GM12873 (cell line): Measurements from ENCODE around the gene TMEM184A.

Experiments used
- CTCF ChIP-seq: IDR thresholded peaks from 2 replicates; pipeline ENCODE4 v1.5.1; 2012; ENCODE audit warnings: low read depth, mild to moderate bottlenecking, moderate library complexity, low read length, control low read depth; ENCODE audit not compliant: insufficient read depth; ENCODE audit errors: missing control alignments

The TMEM184A gene

DNA sequence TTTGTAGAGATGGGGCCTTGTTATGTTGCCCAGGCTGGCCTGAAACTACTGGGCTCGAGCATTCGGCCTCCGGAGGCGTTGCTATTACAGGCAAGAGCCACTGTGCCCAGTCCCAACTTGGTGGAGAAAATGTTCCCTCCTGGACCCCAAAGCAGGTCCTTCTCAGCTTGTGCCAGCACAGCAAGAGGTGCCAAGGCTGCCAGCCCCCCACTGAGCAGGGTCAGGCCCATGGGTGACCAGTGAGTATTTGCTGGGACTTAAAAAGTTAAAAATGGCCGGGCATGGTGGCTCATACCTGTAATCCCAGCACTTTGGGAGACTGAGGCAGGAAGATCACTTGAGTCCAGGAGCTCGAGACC lies 20.9 kb downstream of the TMEM184A start:
- TF ChIP-seq CTCF, result no peak

- no peak for TF ChIP-seq CTCF
These were observed 21.5 kb downstream of the TMEM184A start for GRCh38 chr7:1534330-1535099.

DNA sequence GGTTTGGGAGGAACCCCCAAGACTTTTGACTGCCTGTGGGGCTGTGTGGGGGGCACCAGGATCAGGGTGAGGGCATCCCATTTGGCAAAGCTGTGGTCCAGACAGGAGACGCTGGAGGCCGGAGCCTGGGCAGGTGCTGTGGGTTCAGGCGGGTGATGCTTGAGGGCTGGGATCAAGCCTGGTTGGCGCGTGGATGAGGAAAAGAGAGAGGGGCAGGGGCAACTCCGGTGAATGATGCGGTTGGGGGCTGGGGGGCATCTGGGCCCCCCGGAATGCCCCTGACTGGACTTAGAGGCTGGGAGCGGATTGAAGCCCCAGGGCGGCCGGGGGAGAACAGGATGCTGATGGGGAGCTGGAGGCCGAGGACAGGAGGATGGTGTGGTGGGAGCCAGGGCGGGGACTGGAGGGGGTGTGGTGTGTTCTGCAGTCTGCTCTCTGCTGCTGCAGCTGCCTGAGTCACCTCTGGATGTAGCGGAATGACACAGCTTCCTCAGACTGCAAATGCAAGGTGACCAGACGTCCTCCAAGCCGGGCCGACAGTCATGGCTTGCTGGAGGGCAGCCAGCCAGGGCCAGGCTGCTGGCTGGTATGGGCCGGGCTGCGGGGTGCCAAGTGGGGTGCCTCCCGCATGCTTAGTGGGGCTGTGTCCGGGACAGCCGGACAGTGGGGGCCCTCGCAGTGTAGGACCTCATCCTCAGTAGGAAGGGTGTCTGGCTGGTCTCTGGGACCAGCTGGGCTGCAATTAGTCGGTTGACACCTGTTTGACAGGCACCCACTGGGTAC lies 22.3 kb downstream of the TMEM184A start:
- no peak for TF ChIP-seq CTCF

DNA sequence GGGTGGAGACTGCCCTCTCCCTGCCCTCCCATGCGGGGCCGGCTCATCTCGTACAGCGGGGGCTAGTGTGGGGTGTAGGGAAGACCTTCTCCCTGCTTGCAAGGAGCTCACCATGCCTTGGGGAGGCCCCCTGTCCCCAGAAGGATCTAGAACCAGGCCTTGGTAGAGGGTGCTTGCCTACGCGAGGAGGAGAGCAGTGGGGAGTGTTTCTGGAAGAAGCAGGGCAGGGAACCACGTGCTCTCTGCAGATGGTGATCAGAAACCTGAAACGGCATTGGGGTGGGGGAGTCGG lies 22.8 kb downstream of the TMEM184A start:
- no peak for TF ChIP-seq CTCF

DNA sequence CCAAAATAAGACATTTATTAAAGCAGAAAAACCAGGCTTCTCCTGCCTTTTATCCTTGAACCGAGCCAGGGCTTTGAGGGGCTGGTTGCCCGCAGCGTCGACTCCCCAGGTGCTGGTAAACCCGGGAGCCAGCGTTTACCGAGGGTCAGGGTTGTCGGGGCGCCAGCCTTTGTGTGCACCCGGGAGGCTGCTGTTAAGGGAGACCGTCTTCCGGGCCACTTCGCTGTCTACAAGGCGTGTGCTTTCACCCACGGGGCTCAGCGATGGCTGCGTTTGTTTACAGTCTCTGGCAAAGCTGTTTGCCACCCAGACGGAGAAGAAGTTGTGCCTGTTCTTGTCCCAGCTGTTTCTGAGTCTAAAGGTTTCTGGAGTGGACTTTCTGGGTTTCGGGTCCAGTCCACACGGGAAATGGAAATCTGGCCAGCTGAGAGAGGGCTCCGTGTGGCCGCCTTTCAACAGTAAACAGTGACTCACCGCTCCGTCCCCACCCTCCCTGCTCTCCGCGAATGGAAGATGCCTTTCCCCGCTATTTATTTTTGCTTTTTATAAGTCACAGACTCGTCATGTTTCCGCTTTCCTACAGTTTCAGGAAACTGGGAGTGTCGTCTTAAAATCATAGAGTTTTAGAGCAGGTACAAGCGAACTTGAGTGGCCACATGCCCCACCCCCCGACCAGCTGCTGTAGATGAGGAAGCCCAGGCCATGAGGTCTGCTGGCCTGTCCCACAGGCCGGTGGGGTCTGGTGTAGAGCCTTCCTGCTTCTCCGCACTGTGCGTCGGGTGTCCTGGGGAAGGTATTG lies 23.4 kb downstream of the TMEM184A start:
- no peak for TF ChIP-seq CTCF

DNA sequence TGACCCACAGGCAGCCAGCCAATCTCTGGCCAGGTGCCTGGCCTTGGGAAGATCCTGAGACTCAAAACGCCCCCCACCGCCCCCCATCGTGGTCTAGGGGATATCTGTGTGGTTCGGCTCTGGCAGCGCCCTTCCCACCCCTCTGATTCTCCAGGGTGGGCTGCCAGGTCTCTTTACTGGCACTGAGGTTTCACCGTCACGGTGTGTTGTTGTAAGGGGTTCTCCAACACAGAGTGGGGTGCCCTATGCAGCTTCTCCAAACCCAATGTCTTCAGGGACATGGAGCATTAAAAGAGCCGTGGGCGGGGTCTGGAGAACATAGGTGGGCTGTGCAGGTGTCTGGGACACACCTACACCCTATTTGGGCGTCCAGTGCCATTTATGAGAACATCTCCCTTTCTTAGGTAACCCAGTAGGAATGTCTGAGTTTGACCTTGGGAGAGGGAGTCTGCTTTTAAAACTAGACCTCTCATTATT lies 24.0 kb downstream of the TMEM184A start:
- no peak for TF ChIP-seq CTCF
